ENCODE results near the gene TBX6.
"Not testable (repeated sequence)": the region's sequence is repeated elsewhere in the genome, so short reads cannot be mapped to it uniquely, and the experiment has no call there.

TBX6 gene

DNA sequence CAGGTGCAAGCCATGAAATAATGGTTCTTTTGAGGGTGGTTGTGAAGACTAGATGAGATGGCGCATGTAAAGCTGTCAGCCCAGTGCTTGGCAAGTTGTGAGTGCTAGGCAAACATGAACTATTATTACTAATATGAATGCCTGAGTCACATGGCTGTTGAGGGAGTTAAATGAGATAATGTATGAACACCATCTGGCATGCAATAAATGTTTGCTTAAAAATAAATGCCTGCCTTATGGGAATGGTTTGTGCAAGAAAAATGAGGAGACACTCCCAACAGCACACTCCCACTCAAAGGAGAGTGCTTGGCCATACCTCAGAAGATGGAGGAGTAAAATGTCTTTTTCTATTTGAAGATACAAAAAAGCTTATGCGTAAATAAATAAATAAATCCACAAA is 27.7 kb upstream of the TBX6 start:
- DNase-seq (ENCODE audit: low read depth), result no peak
- H3K4me3 ChIP-seq (ENCODE audit: low read depth, low read length), result no peak overlapping the region
- TF ChIP-seq CTCF (IDR thresholded peaks at IDR 0.05; ENCODE audit: insufficient read depth, low read depth, low read length, missing control alignments), result no peak

DNA sequence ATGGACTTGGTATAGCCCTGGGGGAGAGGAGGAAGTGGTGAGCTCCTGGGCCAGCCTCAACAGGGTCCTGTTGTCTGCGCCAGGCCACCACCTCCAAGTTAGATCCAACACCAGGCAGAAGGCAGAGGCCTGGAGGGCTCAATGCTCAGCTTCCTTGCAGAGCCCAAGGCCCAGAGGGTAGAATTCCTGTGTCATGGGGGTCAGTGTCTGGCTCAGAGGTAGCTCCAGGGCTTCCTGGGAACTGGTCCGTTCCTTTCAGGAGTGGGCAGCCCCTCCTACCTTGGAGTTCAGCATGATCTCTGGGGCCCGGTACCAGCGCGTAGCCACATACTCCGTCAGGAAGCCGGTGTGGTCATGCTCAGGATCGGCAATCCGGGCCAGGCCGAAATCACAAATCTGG is 26.0 kb upstream of the TBX6 start:
- no peak for DNase-seq (ENCODE audit: low read depth)
- TF ChIP-seq CTCF (IDR thresholded peaks at IDR 0.05; ENCODE audit: insufficient read depth, low read depth, low read length, missing control alignments), result no peak
- H3K4me3 ChIP-seq (ENCODE audit: low read depth, low read length), result no peak overlapping the region

- no peak for TF ChIP-seq CTCF (IDR thresholded peaks at IDR 0.05; ENCODE audit: insufficient read depth, low read depth, low read length, missing control alignments)
- H3K4me3 ChIP-seq (ENCODE audit: low read depth, low read length), result no peak overlapping the region
- DNase-seq (ENCODE audit: low read depth), result no peak
These were observed 24.8 kb upstream of the TBX6 start for GRCh38 chr16:30116291-30117207.

- no peak for TF ChIP-seq CTCF (IDR thresholded peaks at IDR 0.05; ENCODE audit: insufficient read depth, low read depth, low read length, missing control alignments)
- no peak overlapping the region for H3K4me3 ChIP-seq (ENCODE audit: low read depth, low read length)
- DNase-seq (ENCODE audit: low read depth), result no peak
These were observed 23.5 kb upstream of the TBX6 start for GRCh38 chr16:30115238-30115637.

DNA sequence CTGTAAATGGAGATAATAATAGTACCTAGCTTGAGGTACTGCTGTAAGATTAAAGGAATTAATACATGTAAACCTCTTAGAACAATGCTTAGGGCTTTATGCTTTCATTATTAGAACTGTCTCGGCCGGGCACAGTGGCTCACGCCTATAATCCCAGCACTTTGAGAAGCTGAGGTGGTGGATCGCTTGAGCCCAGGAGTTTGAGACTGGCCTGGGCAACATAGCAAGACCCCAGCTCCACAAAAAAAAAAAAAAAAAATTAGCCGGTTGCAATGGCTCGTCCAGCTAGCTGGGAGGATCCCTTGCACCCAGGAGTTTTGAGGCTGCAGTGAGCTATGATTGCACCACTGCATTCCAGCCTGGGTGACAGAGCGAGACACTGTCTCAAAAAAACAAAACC is 23.1 kb upstream of the TBX6 start:
- DNase-seq (ENCODE audit: low read depth); H3K4me3 ChIP-seq (ENCODE audit: low read depth, low read length): not testable (repeated sequence)

DNA sequence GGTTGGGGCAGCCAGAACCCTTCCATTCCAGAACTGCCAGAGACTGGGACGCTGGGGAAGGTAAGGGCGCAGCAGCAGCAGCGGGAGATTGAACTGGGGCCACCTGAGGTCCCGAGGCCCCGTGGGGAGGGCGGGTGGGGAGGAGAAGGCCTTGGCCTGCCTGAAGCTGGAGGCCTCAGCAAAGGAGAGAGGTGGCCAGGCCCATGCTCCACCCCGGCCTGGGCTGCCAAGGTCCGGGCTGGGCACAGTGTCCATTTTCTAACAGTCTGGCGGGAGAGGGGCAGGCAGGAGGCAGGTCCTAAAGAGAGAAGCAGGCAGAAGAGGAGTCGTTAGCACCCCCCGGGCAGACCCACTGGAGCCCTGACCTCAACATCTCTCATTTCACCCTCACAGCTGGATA is 22.7 kb upstream of the TBX6 start:
- no peak for TF ChIP-seq CTCF (IDR thresholded peaks at IDR 0.05; ENCODE audit: insufficient read depth, low read depth, low read length, missing control alignments)

DNA sequence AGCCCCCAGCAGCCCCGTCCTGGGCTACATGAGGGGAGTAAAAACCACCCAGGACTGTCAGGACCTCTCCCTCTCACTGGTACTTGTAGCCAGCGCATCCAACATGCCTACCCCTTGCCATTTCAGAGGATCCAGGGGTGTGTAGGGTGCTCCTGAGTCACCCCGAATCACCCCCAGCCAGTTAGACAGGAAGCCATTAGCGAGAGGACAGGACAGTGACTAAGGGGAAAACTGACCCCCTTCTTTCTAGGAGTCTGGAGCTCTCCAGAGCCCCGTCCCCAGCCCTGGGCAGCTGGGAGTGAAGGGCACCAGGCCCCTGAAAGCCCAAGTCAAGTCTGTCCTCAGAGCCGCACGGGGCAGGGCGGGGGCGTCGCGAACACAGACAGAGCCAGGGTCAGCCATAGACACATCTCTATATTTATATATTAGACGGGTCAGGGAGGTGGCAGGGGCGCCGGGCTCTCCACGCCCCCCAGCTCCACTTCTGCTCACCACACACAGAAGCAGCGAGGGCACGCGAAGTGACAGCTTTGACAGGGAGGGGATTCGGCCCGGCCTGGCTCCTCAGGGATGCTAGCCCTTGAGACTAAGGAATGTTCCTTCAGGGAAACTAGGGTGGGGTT is 22.1 kb upstream of the TBX6 start:
- H3K4me3 ChIP-seq (ENCODE audit: low read depth, low read length), result no peak overlapping the region
- no peak for TF ChIP-seq CTCF (IDR thresholded peaks at IDR 0.05; ENCODE audit: insufficient read depth, low read depth, low read length, missing control alignments)
- no peak for DNase-seq (ENCODE audit: low read depth)

More for the DNA sequence above, 22.7 kb upstream of the TBX6 start:
- DNase-seq (ENCODE audit: low read depth), result no peak
- H3K4me3 ChIP-seq (ENCODE audit: low read depth, low read length), result no peak overlapping the region

Measured in GM12865 (cell line).